K562 (cell line): ENCODE measurements around the gene RACK1. TPM values are rescaled to one million over a fixed set of nuclear protein-coding genes. Genes with fewer than 3 reads are reported as not detected.
A peak's percentile ranks its signal among the peaks of the same experiment; 100 is the strongest.

ENCODE experiments used
- ATAC-seq: fragments of 200-7000 bp; cut with Tn5 transposase; 3 replicates; pipeline ENCODE4 v1.9.1; 2020; ENCODE audit warnings: moderate library complexity
- BruUV-seq: library from RNA; stranded (reverse); fragments of 400-500 nt; replicated peaks from 2 replicates; lab custom pipeline; 2021; lab: Mats Ljungman, UMichigan
- CTCF ChIA-PET: fragments of 300-600 bp; formaldehyde crosslinking; extraction: SDS; loops from one replicate; lab custom pipeline; 2021; ENCODE audit warnings: low intra/inter-chr PET ratio; lab: Yijun Ruan, JAX
- POLR2A ChIA-PET: fragments of 300-600, 350-650 bp; sonication (Branson Sonifier 250); formaldehyde crosslinking; extraction: SDS; loops from one replicate; lab custom pipeline; 2021; ENCODE audit warnings: antibody characterized with exemption, inconsistent platforms; lab: Yijun Ruan, JAX
- DNase-seq, 4 experiments: peaks; one replicate each; pipeline versions ENCODE4 v3.0.0 to v3.0.0-alpha.2; 2011 to 2018; ENCODE audit warnings: low spot score in 3 of 4, mixed read lengths in 3 of 4; ENCODE audit errors: extremely low read depth in 1 of 4
- FAIRE-seq: peaks from 2 replicates; lab custom pipeline; 2011; peaks lifted over from hg19 to GRCh38; lab: Jason Lieb, UNC
- H2AFZ ChIP-seq: 2 replicates; pipeline ENCODE4 v1.6.0; 2011; ENCODE audit warnings: low read depth, low read length, control low read depth, inconsistent platforms
- H3K27ac ChIP-seq: fragments of 200-600 bp; 3 replicates; pipeline ENCODE4 v1.8.0; 2011; ENCODE audit warnings: low read depth, mild to moderate bottlenecking, control low read depth, inconsistent platforms, low read length, moderate library complexity, mixed read lengths; ENCODE audit errors: extremely low read depth
- H3K27me3 ChIP-seq, 2 experiments: fragments of 300-600 bp in 1 of 2; 2 replicates in 1 of 2; 3 replicates in 1 of 2; pipeline versions ENCODE4 v1.6.0 to v1.8.0; 2011; ENCODE audit warnings: inconsistent platforms in 2 of 2, low read length in 2 of 2, mild to moderate bottlenecking in 1 of 2, mixed read lengths in 1 of 2, moderate library complexity in 1 of 2; ENCODE audit not compliant: control insufficient read depth in 2 of 2, insufficient read depth in 2 of 2
- H3K36me3 ChIP-seq: fragments of 300-600 bp; 3 replicates; pipeline ENCODE4 v1.8.0; 2011; ENCODE audit warnings: mild to moderate bottlenecking, low read length, inconsistent platforms; ENCODE audit not compliant: control insufficient read depth, insufficient read depth
- H3K4me1 ChIP-seq, 2 experiments: fragments of 200-600 bp in 1 of 2; replicated peaks in 1 of 2; 2 replicates in 1 of 2; 3 replicates in 1 of 2; pipeline versions ENCODE4 v1.5.1 to v1.8.0; 2011; ENCODE audit warnings: inconsistent platforms in 2 of 2, low read length in 2 of 2, mild to moderate bottlenecking in 1 of 2, mixed read lengths in 1 of 2, moderate library complexity in 1 of 2; ENCODE audit not compliant: control insufficient read depth in 2 of 2, insufficient read depth in 2 of 2
- H3K4me2 ChIP-seq: 2 replicates; pipeline ENCODE4 v1.6.1; 2011; ENCODE audit warnings: low read length, control low read depth, inconsistent platforms, mixed read lengths; ENCODE audit not compliant: insufficient read depth
- H3K4me3 ChIP-seq: fragments of 200-600 bp; sonication (generic), shearing (Covaris generic); 2 replicates; pipeline ENCODE4 v1.5.1; 2016; ENCODE audit warnings: control low read depth, inconsistent platforms
- H3K79me2 ChIP-seq: fragments of 200-600 bp; 3 replicates; pipeline ENCODE4 v1.8.0; 2011; ENCODE audit warnings: low read length, inconsistent platforms; ENCODE audit not compliant: control insufficient read depth, insufficient read depth
- H3K9ac ChIP-seq, 2 experiments: 2 replicates each; pipeline versions ENCODE4 v1.6.0 to v1.6.1; 2011; ENCODE audit warnings: low read depth in 2 of 2, low read length in 2 of 2, control low read depth in 1 of 2, inconsistent platforms in 1 of 2, mild to moderate bottlenecking in 1 of 2, mixed read lengths in 1 of 2; ENCODE audit not compliant: insufficient read depth in 1 of 2
- H3K9me1 ChIP-seq: one replicate; pipeline ENCODE4 v1.6.0; 2011; ENCODE audit warnings: inconsistent platforms, mild to moderate bottlenecking, low read length, moderate library complexity; ENCODE audit not compliant: control insufficient read depth, insufficient read depth
- H3K9me3 ChIP-seq: replicated peaks from 2 replicates; pipeline ENCODE4 v1.5.1; 2011; ENCODE audit warnings: low read depth, low read length, inconsistent platforms; ENCODE audit not compliant: control insufficient read depth, insufficient read depth
- H4K20me1 ChIP-seq: replicated peaks from 2 replicates; pipeline ENCODE4 v1.6.1; 2011; ENCODE audit warnings: low read length, inconsistent platforms, mixed read lengths; ENCODE audit not compliant: control insufficient read depth, insufficient read depth
- ADNP ChIP-seq: fragments of 200-800 bp; sonication (Bioruptor generic); IDR thresholded peaks from 2 replicates; pipeline ENCODE4 v1.6.1; 2016; ENCODE audit warnings: missing genetic modification characterization, missing compliant biosample characterization
- CEBPB ChIP-seq: fragments of 450-650 bp; IDR thresholded peaks from 2 replicates; pipeline ENCODE4 v1.6.1; 2016; ENCODE audit warnings: missing genetic modification characterization, missing compliant biosample characterization
- IFI16 ChIP-seq: fragments of 250-450 bp; sonication (Bioruptor Pico); IDR thresholded peaks from 2 replicates; pipeline ENCODE4 v2.1.2; 2022; ENCODE audit warnings: mild to moderate bottlenecking, inconsistent platforms
- MEF2A ChIP-seq: IDR thresholded peaks from 2 replicates; pipeline ENCODE4 v1.6.1; 2011; ENCODE audit warnings: low read depth, mild to moderate bottlenecking, low read length, moderate library complexity; ENCODE audit not compliant: control insufficient read depth
- MXI1 ChIP-seq: IDR thresholded peaks from 2 replicates; pipeline ENCODE4 v1.6.1; 2011; ENCODE audit warnings: low read depth, mild to moderate bottlenecking, improper control_type of control experiment, low read length
- REST ChIP-seq, 2 experiments: fragments of 450-650 bp; formaldehyde crosslinking in 1 of 2; IDR thresholded peaks; 2 replicates each; pipeline versions ENCODE4 v1.4.0 to v1.6.1; 2014 to 2020; ENCODE audit warnings: mild to moderate bottlenecking in 2 of 2, borderline replicate concordance in 1 of 2, low read depth in 1 of 2
- RFX7 ChIP-seq: fragments of 250-450 bp; sonication (Bioruptor Pico); IDR thresholded peaks from 2 replicates; pipeline ENCODE4 v1.5.1; 2021; ENCODE audit warnings: mild to moderate bottlenecking
- TAF7 ChIP-seq: fragments of 450-650 bp; IDR thresholded peaks from 2 replicates; pipeline ENCODE4 v1.6.1; 2016; ENCODE audit warnings: missing genetic modification characterization, missing compliant biosample characterization
- U2AF2 ChIP-seq: fragments of 200-400 bp; formaldehyde crosslinking; optimal IDR thresholded peaks from 2 replicates; pipeline ENCODE3; 2017; ENCODE audit warnings: low read depth, mild to moderate bottlenecking, low read length
- WGBS: fragments of 100-300 bp; shearing (Covaris generic); methylation state at CpG from one replicate; pipeline ENCODE4 v1.1.6; 2016; ENCODE audit warnings: low coverage, mixed read lengths; ENCODE audit not compliant: insufficient coverage; ENCODE audit errors: missing lambda C conversion rate; 5-methylcytosine and 5-hydroxymethylcytosine counted together
- in situ Hi-C: fragments of 300-500 bp; cut with MboI; formaldehyde crosslinking; loops from 4 replicates; pipeline ENCODE4 v1.15.0; 2018; ENCODE audit warnings: inconsistent platforms, mixed read lengths
- intact Hi-C: fragments of 100-400 bp; cut with micrococcal nuclease; formaldehyde crosslinking; loops from 2 replicates; pipeline ENCODE4 v1.14.2; 2022
- polyA plus RNA-seq, 8 experiments: library from polyadenylated mRNA; depleted of rRNA in 4 of 8; stranded (reverse) in 5 of 8; unstranded in 3 of 8; fragments of >200 nt; fragmentation: Nextera tagmentation in 2 of 8; fragmentation: Illumina TruSeq in 1 of 8; extraction: Ambion mirVana in 2 of 8; extraction: Trizol in 1 of 8; gene quantifications; 2 replicates each; pipeline versions ENCODE4 v1.2.1 to v1.2.3, GENCODE V29; 2011 to 2014; ENCODE audit warnings: inconsistent platforms in 1 of 8, missing spikeins in 1 of 8
- total RNA-seq, 7 experiments: library from RNA; depleted of rRNA in 6 of 7; stranded (reverse); fragments of >200 nt in 6 of 7; fragmentation: Illumina TruSeq in 2 of 7; extraction: Trizol in 2 of 7; gene quantifications; 2 replicates each; pipeline versions ENCODE4 v1.2.1 to v1.2.3, GENCODE V29; 2011 to 2021; ENCODE audit warnings: low replicate concordance in 1 of 7
- TF ChIP-seq, protein P1 (sequence below): fragments of 450-650 bp; IDR thresholded peaks from 2 replicates; pipeline ENCODE4 v1.6.1; 2016; ENCODE audit warnings: mild to moderate bottlenecking

The RACK1 gene
- total and polyA plus RNA-seq, 9 of the 15 experiments (the other 6 are each of a cell fraction or from before 2014, with no cell fraction given), result 2,303 to 5,311 (median 3,833) TPM

- H3K9me3 ChIP-seq, result no peaks in the 10 kb centered on the region
- ChIA-PET CTCF (no interaction called here), POLR2A (interaction anchor here (5.0 kb wide), 1 partner anchor 12 kb away, joined by 69 read pairs; no protein-coding TSS in a partner anchor)
- ATAC-seq, result no peak
- no peak for FAIRE-seq
- intact Hi-C loops (no loop called here), in situ Hi-C loops (no loop called here)
- H3K36me3 ChIP-seq, result no peaks in the 10 kb centered on the region
- H4K20me1 ChIP-seq, result no peaks in the 10 kb centered on the region
- H3K27ac ChIP-seq, result no peak overlapping the region
- H3K9me1 ChIP-seq, result no peaks in the 10 kb centered on the region
- H3K79me2 ChIP-seq, result no peaks in the 10 kb centered on the region
- H3K4me1 ChIP-seq, result peaks cover 28 to 49% of the 10 kb centered on the region in 2 experiments; a peak in 4 of 5 replicates
- peak overlapping the region; percentile 30 to 93; a peak in 2 of 4 replicates for H3K9ac ChIP-seq
- H2AFZ ChIP-seq, result peak overlapping the region; percentile 91
- 74% methylated on average over 11 of the region's 11 CpGs for WGBS
- no peak overlapping the region for H3K4me3 ChIP-seq
- TSS peak; percentile 53 for BruUV-seq
- no peak for DNase-seq
- H3K27me3 ChIP-seq, result no peaks in the 10 kb centered on the region
- H3K4me2 ChIP-seq, result no peak overlapping the region; the same call in 1 of the 2 replicates
- no peak for TF ChIP-seq IFI16 (CRISPR knock-in tag)
- TF ChIP-seq U2AF2, result no peak
- TF ChIP-seq, protein P1, sequence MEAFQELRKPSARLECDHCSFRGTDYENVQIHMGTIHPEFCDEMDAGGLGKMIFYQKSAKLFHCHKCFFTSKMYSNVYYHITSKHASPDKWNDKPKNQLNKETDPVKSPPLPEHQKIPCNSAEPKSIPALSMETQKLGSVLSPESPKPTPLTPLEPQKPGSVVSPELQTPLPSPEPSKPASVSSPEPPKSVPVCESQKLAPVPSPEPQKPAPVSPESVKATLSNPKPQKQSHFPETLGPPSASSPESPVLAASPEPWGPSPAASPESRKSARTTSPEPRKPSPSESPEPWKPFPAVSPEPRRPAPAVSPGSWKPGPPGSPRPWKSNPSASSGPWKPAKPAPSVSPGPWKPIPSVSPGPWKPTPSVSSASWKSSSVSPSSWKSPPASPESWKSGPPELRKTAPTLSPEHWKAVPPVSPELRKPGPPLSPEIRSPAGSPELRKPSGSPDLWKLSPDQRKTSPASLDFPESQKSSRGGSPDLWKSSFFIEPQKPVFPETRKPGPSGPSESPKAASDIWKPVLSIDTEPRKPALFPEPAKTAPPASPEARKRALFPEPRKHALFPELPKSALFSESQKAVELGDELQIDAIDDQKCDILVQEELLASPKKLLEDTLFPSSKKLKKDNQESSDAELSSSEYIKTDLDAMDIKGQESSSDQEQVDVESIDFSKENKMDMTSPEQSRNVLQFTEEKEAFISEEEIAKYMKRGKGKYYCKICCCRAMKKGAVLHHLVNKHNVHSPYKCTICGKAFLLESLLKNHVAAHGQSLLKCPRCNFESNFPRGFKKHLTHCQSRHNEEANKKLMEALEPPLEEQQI, result no peak
- no peak for TF ChIP-seq MEF2A
- TF ChIP-seq ADNP (tag), result no peak
- no peak for TF ChIP-seq MXI1
- no peak for TF ChIP-seq RFX7 (CRISPR knock-in tag)
- peak; percentile 49; the same call in 1 of the 2 replicates for TF ChIP-seq REST (IDR thresholded peaks at IDR 0.05; ENCODE audit: borderline replicate concordance)
- TF ChIP-seq REST (CRISPR knock-in tag; IDR thresholded peaks at IDR 0.05; ENCODE audit: low read depth), result no peak
- peak; percentile 98 for TF ChIP-seq CEBPB (tag)
- no peak for TF ChIP-seq TAF7
Observed at GRCh38 chr5:181203093-181203711, 40.5 kb downstream of the RACK1 start.
